Measurements from ENCODE around the gene TRIM9.

Gene TRIM9

DNA sequence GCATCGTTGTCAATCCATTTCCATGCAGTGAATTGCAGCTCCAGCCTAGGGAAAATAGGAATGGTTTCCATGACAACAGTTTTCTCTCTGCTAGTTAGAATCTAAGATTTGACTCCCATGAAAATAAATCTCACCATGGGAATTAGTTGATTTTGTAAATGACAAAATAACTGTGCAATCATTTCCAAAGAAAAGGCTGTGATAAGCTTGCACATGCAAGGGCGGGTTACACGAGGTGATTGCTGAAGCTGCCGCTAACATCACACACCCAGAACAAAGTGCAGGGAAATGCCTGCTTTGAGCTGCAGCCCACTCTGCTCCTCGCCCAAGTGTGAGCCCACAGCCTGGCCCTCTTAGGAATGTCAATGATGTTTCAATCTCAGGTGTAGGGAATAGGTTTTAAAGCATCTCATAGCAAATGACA, 53.8 kb downstream of the TRIM9 start:
- TF ChIP-seq, protein P1, sequence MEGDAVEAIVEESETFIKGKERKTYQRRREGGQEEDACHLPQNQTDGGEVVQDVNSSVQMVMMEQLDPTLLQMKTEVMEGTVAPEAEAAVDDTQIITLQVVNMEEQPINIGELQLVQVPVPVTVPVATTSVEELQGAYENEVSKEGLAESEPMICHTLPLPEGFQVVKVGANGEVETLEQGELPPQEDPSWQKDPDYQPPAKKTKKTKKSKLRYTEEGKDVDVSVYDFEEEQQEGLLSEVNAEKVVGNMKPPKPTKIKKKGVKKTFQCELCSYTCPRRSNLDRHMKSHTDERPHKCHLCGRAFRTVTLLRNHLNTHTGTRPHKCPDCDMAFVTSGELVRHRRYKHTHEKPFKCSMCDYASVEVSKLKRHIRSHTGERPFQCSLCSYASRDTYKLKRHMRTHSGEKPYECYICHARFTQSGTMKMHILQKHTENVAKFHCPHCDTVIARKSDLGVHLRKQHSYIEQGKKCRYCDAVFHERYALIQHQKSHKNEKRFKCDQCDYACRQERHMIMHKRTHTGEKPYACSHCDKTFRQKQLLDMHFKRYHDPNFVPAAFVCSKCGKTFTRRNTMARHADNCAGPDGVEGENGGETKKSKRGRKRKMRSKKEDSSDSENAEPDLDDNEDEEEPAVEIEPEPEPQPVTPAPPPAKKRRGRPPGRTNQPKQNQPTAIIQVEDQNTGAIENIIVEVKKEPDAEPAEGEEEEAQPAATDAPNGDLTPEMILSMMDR (conservative IDR thresholded peaks at IDR 0.05; ENCODE audit: low read length) = no peak
- no peak overlapping the region for H3K4me3 ChIP-seq (ENCODE audit: low read length)
- DNase-seq (ENCODE audit: low read depth) = no peak

DNA sequence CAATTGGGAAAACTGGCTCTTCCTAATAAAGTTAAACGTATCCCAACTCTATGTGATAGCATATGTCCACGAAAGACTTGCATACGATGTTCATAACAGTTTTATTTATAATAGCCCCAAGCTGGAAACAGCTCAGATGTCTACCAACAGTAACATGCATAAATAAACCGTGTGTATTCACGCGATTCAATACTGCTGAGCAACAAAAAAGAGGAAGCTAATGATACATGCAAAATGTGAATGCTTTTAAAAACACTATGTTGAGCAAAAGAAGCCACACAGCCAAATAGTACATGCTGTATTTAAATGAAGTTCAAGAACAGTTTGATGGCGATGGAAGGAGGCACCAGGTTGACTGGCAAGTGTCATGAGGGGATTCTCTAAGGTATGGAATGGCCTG, 55.7 kb downstream of the TRIM9 start:
- H3K4me3 ChIP-seq (ENCODE audit: low read length) = no peak overlapping the region
- DNase-seq (ENCODE audit: low read depth) = no peak
- TF ChIP-seq, protein P1 (conservative IDR thresholded peaks at IDR 0.05; ENCODE audit: low read length) = no peak

DNA sequence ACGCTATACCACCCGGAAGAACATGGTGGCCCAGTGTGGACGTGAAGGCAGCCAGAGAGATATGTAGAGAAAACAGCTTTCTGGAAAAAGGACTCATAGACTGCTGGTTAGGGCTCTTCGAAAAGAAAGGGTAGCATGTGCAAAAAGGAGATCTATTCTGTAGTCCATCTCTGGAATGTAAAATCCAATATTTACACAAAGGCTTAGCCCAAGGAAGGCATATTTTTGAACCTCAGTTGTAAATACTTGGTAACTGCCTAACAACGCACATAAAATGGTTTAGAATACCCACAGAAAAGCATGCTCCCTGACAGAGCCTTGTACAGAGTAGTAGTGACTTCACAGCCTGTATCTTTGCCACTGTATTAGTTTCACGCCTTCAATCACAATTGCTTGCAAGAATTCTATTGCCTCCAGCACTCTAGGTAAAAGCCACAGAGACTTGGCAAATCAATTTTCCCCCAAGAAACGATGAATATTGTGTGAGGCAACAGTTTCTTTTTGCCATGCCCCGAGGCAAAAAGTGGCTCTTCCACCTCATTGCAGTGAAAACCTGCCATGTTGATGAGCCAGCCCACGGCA, 59.2 kb downstream of the TRIM9 start:
- no peak overlapping the region for H3K4me3 ChIP-seq (ENCODE audit: low read length)
- no peak for DNase-seq (ENCODE audit: low read depth)
- TF ChIP-seq, protein P1 (conservative IDR thresholded peaks at IDR 0.05; ENCODE audit: low read length) = no peak

DNA sequence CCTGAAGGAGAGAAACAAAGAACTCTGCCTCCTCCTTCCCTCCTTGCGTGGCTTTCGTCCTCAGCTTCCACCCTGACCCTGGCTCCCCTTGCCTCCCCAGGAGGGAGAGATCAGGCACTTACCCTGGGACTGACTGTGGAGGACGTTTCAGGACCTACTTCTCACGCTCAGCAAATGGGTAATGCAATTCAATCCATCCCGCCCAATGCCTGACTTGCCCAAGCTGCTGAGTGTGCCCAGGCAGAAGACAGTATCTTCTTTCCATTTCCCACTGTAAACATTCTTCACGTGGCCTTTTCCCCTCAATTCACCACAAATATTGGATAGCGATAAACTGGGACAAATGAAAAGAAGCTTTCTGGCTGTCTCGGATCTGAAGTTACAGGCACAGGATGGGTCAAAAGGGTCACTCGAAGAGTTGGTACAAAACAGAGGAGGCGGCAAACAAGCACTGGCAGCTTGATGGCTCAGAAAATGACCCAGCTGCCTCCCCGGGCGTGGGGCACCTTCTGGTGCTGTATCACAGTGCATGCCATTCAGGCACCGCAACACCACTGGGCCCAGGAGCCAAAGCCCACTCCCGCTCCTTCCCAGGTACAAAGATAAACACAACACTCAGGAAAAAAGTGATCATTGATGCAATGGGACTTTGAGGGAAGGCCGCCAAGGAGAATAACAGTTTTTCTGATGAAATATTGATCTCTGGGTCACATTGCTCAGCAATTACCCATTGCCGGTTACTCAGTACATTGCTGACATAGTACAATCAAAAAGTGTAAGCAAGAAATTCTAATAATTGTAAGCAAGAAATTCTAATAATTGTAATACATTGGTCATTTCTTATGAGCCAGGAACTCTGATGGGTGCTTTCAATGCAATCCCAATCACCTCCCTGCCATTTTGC, 65.8 kb downstream of the TRIM9 start:
- no peak overlapping the region for H3K4me3 ChIP-seq (ENCODE audit: low read length)
- TF ChIP-seq, protein P1 (conservative IDR thresholded peaks at IDR 0.05; ENCODE audit: low read length) = no peak
- DNase-seq (ENCODE audit: low read depth) = no peak

DNA sequence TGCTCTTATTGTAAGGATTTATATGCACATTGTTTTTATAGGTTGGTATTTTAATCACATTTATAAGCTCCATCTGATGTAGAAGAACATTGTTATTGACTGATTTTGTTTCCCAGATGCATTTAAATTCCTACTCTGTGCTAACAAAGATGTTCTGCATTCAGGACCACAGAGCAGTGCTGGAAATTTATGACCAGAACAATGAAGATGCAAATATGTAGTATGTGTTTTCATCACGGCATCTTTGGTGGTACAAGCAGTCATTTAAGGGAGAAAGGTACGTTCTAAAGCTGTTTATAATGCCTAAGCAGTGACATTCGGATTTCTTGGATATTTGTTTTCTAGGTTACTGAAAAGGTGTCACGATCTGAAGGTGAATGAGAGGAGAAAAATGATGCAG, 66.5 kb downstream of the TRIM9 start:
- H3K4me3 ChIP-seq (ENCODE audit: low read length) = no peak overlapping the region
- TF ChIP-seq, protein P1 (conservative IDR thresholded peaks at IDR 0.05; ENCODE audit: low read length) = no peak
- no peak for DNase-seq (ENCODE audit: low read depth)

DNA sequence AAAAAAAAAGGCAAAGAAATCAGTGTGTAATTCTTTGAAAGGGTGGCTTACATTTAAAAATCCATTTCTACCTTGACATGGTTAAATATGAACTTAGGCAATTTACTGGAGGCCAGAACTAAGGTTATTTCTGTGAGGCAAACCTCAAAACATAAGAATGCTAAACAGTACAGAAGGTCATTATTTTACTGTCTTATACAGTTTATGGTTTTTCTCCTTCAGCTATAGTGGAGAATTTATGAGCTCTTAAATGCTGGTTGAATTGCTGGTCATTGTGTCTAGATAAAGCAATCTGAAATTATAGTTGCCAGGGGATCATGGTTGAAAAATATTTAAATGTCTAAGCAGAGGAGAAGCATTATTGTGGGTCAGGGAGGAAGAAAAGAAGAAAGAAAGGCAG, 70.5 kb downstream of the TRIM9 start:
- no peak overlapping the region for H3K4me3 ChIP-seq (ENCODE audit: low read length)
- DNase-seq (ENCODE audit: low read depth) = peak; percentile 50
- TF ChIP-seq, protein P1 (conservative IDR thresholded peaks at IDR 0.05; ENCODE audit: low read length) = no peak

DNA sequence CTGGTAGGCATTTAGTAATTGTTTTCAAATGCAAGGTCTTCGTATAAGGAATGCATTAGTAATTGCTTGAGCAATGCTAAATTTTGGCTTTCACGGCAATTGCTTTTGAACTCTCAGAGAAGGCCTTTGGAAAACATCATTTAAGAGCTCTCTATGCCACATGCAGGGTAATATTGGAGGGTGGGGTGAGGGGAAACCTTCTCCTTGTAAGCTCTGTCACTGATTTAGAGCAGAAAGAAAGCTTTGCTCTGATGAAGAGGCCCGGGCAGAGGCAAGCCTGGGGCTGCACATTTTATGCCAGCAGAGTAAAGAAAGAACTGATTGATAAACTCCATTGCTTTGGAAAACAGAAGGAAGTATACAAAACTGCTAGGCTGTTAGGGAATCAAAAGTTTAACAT, 70.9 kb downstream of the TRIM9 start:
- TF ChIP-seq, protein P1 (conservative IDR thresholded peaks at IDR 0.05; ENCODE audit: low read length) = no peak
- peak; percentile 80 for DNase-seq (ENCODE audit: low read depth)
- no peak overlapping the region for H3K4me3 ChIP-seq (ENCODE audit: low read length)

All from AG10803 (cell line).